RWPE1 (cell line): ENCODE results near the gene SH3PXD2A.

Experiments used
- CTCF ChIA-PET: fragments of 350-600 bp; sonication (Branson Sonifier 250); formaldehyde crosslinking; extraction: SDS; loops from one replicate; lab custom pipeline; 2021; lab: Yijun Ruan, JAX
- POLR2A ChIA-PET: fragments of 400-600 bp; formaldehyde crosslinking; extraction: SDS; loops from one replicate; lab custom pipeline; 2020; ENCODE audit warnings: antibody characterized with exemption; ENCODE audit not compliant: low non-redundant PET; lab: Yijun Ruan, JAX
- DNase-seq: peaks from one replicate; pipeline ENCODE4 v3.0.0; 2012; ENCODE audit warnings: low spot score
- H3K27ac ChIP-seq: fragments of 450-650 bp; 2 replicates; pipeline ENCODE4 v1.5.1; 2017
- CTCF ChIP-seq: fragments of 450-650 bp; conservative IDR thresholded peaks from 2 replicates; pipeline ENCODE4 v1.5.1; 2017; ENCODE audit warnings: low read depth, mild to moderate bottlenecking

SH3PXD2A gene

GRCh38 chr10:103746598-103746997 lies 108.8 kb downstream of the SH3PXD2A start:
- no peak for DNase-seq
- TF ChIP-seq CTCF = no peak
- ChIA-PET POLR2A (interaction anchor here (0.7 to 1.0 kb wide), 2 partner anchors 32 to 124 kb away, joined by 3 read pairs; no protein-coding TSS in a partner anchor), CTCF (interaction anchor here (0.7 to 2.1 kb wide), 2 partner anchors 12 to 38 kb away, joined by 3 to 7 read pairs; no protein-coding TSS in a partner anchor)
- peak overlapping the region; percentile 89 for H3K27ac ChIP-seq

GRCh38 chr10:103745341-103746247 lies 109.8 kb downstream of the SH3PXD2A start:
- peak overlapping the region; percentile 89 for H3K27ac ChIP-seq
- DNase-seq = peak; percentile 87
- ChIA-PET POLR2A (interaction anchor here (0.6 to 1.0 kb wide), 2 partner anchors 24 to 125 kb away, joined by 3 read pairs; no protein-coding TSS in a partner anchor), CTCF (interaction anchor here (0.5 to 0.7 kb wide), 3 partner anchors 13 to 129 kb away, joined by 3 to 6 read pairs (median 3); no protein-coding TSS in a partner anchor)
- TF ChIP-seq CTCF = no peak

- no peak for DNase-seq
- ChIA-PET POLR2A (no interaction called here), CTCF (no interaction called here)
- H3K27ac ChIP-seq = peak overlapping the region; percentile 17
- TF ChIP-seq CTCF = no peak
Observed at GRCh38 chr10:103742824-103743223, 112.6 kb downstream of the SH3PXD2A start.

- ChIA-PET CTCF (no interaction called here), POLR2A (no interaction called here)
- peak overlapping the region; percentile 87 for H3K27ac ChIP-seq
- DNase-seq = no peak
- TF ChIP-seq CTCF = no peak
Observed at GRCh38 chr10:103740611-103741010, 114.8 kb downstream of the SH3PXD2A start.

- no peak for TF ChIP-seq CTCF
- ChIA-PET CTCF (interaction anchor here (0.9 kb wide), 1 partner anchor 10 kb away, joined by 4 read pairs; no protein-coding TSS in a partner anchor), POLR2A (no interaction called here)
- H3K27ac ChIP-seq = peak overlapping the region; percentile 87
- peak; percentile 62 for DNase-seq
Observed at GRCh38 chr10:103739039-103739764, 116.2 kb downstream of the SH3PXD2A start.
